ENCODE measurements around the gene PLD1.

The PLD1 gene

GRCh38 chr3:171763392-171763791 lies 46.9 kb downstream of the PLD1 start:
- Histone ChIP-seq H4K20me1 (ENCODE audit: control insufficient read depth, insufficient read depth, low read depth, low read length) (no peaks in the 10 kb centered on the region), H3K9me3 (ENCODE audit: control insufficient read depth, insufficient read depth, low read length) (no peaks in the 10 kb centered on the region)
- TF ChIP-seq CTCF (IDR thresholded peaks at IDR 0.05; ENCODE audit: low read depth, low read length, poor library complexity, severe bottlenecking), result no peak
- no peak for TF ChIP-seq EZH2phosphoT487 (IDR thresholded peaks at IDR 0.05; ENCODE audit: borderline replicate concordance, low read length)

GRCh38 chr3:171760477-171760876 lies 49.8 kb downstream of the PLD1 start:
- Histone ChIP-seq H3K4me3 (ENCODE audit: low read length) (no peak overlapping the region), H3K79me2 (ENCODE audit: control insufficient read depth, low read length) (no peaks in the 10 kb centered on the region)
- TF ChIP-seq EZH2phosphoT487 (IDR thresholded peaks at IDR 0.05; ENCODE audit: borderline replicate concordance, low read length), result no peak
- no peak for TF ChIP-seq CTCF (IDR thresholded peaks at IDR 0.05; ENCODE audit: low read depth, low read length, poor library complexity, severe bottlenecking)

More at GRCh38 chr3:171763392-171763791, 46.9 kb downstream of the PLD1 start:
- Histone ChIP-seq H3F3A (ENCODE audit: control insufficient read depth, insufficient read depth) (no peaks in the 10 kb centered on the region), H3K4me1 (ENCODE audit: control insufficient read depth, low read length) (no peaks in the 10 kb centered on the region), H3K27ac (ENCODE audit: low read depth, low read length) (no peak overlapping the region), H3K4me2 (ENCODE audit: low read length) (no peak overlapping the region), H3K27me3 (ENCODE audit: control insufficient read depth, low read length) (no peaks in the 10 kb centered on the region), H3K9me2 (replicated peaks; ENCODE audit: control insufficient read depth, low read length) (no peaks in the 10 kb centered on the region), H3K36me3 (ENCODE audit: control insufficient read depth, low read length) (no peaks in the 10 kb centered on the region), H3K79me2 (ENCODE audit: control insufficient read depth, low read length) (no peaks in the 10 kb centered on the region), H3K4me3 (ENCODE audit: low read length) (no peak overlapping the region)

GRCh38 chr3:171758109-171758508 lies 52.2 kb downstream of the PLD1 start:
- H3K4me3 ChIP-seq (ENCODE audit: low read length), result no peak overlapping the region
- H3K79me2 ChIP-seq (ENCODE audit: control insufficient read depth, low read length), result no peaks in the 10 kb centered on the region
- no peaks in the 10 kb centered on the region for H3F3A ChIP-seq (ENCODE audit: control insufficient read depth, insufficient read depth)
- no peaks in the 10 kb centered on the region for H3K9me3 ChIP-seq (ENCODE audit: control insufficient read depth, insufficient read depth, low read length)
- H3K4me1 ChIP-seq (ENCODE audit: control insufficient read depth, low read length), result no peaks in the 10 kb centered on the region
- TF ChIP-seq EZH2phosphoT487 (IDR thresholded peaks at IDR 0.05; ENCODE audit: borderline replicate concordance, low read length) (no peak), CTCF (IDR thresholded peaks at IDR 0.05; ENCODE audit: low read depth, low read length, poor library complexity, severe bottlenecking) (no peak)
- no peaks in the 10 kb centered on the region for H3K36me3 ChIP-seq (ENCODE audit: control insufficient read depth, low read length)
- no peaks in the 10 kb centered on the region for H3K9me2 ChIP-seq (replicated peaks; ENCODE audit: control insufficient read depth, low read length)
- H4K20me1 ChIP-seq (ENCODE audit: control insufficient read depth, insufficient read depth, low read depth, low read length), result no peaks in the 10 kb centered on the region
- H3K27me3 ChIP-seq (ENCODE audit: control insufficient read depth, low read length), result no peaks in the 10 kb centered on the region
- no peak overlapping the region for H3K27ac ChIP-seq (ENCODE audit: low read depth, low read length)
- no peak overlapping the region for H3K4me2 ChIP-seq (ENCODE audit: low read length)

More at GRCh38 chr3:171760477-171760876, 49.8 kb downstream of the PLD1 start:
- no peak overlapping the region for H3K4me2 ChIP-seq (ENCODE audit: low read length)
- H3K9me3 ChIP-seq (ENCODE audit: control insufficient read depth, insufficient read depth, low read length), result no peaks in the 10 kb centered on the region
- H3K27ac ChIP-seq (ENCODE audit: low read depth, low read length), result no peak overlapping the region
- H3K36me3 ChIP-seq (ENCODE audit: control insufficient read depth, low read length), result no peaks in the 10 kb centered on the region
- no peaks in the 10 kb centered on the region for H3F3A ChIP-seq (ENCODE audit: control insufficient read depth, insufficient read depth)
- no peaks in the 10 kb centered on the region for H3K9me2 ChIP-seq (replicated peaks; ENCODE audit: control insufficient read depth, low read length)
- H3K27me3 ChIP-seq (ENCODE audit: control insufficient read depth, low read length), result no peaks in the 10 kb centered on the region
- H4K20me1 ChIP-seq (ENCODE audit: control insufficient read depth, insufficient read depth, low read depth, low read length), result no peaks in the 10 kb centered on the region
- no peaks in the 10 kb centered on the region for H3K4me1 ChIP-seq (ENCODE audit: control insufficient read depth, low read length)
